Skeletal muscle satellite cell (primary cell): ENCODE data around the gene JMY. TPM values are rescaled to one million over a fixed set of nuclear protein-coding genes. Genes with fewer than 3 reads are reported as not detected.

Experiments
- H3K27me3 ChIP-seq: 2 replicates; pipeline ENCODE4 v1.7.0; 2013; ENCODE audit warnings: low read length; ENCODE audit not compliant: control insufficient read depth, insufficient read depth
- H3K36me3 ChIP-seq: 2 replicates; pipeline ENCODE4 v1.7.0; 2013; ENCODE audit warnings: mild to moderate bottlenecking, control low read depth, low read length; ENCODE audit not compliant: insufficient read depth
- H3K4me1 ChIP-seq: 2 replicates; pipeline ENCODE4 v1.7.0; 2013; ENCODE audit warnings: low read length; ENCODE audit not compliant: control insufficient read depth, insufficient read depth
- H3K4me2 ChIP-seq: 2 replicates; pipeline ENCODE4 v1.7.0; 2013; ENCODE audit warnings: mild to moderate bottlenecking, low read length
- H3K4me3 ChIP-seq: 2 replicates; pipeline ENCODE4 v1.7.0; 2013; ENCODE audit warnings: low read length
- H3K9ac ChIP-seq: 2 replicates; pipeline ENCODE4 v1.7.0; 2013; ENCODE audit warnings: mild to moderate bottlenecking, low read depth, low read length, moderate library complexity
- H3K9me3 ChIP-seq: replicated peaks from 2 replicates; pipeline ENCODE4 v1.7.0; 2013; ENCODE audit warnings: mild to moderate bottlenecking, control low read depth, low read length
- total RNA-seq: library from RNA; depleted of rRNA; stranded (reverse); fragments of >200 nt; gene quantifications from 2 replicates; pipeline ENCODE4 v1.2.3, GENCODE V29; 2012; rRNA removed

Gene JMY
- 5.2 and 6.6 TPM in 2 replicates for total RNA-seq

GRCh38 chr5:79235634-79236361, at the start of gene JMY:
TSS of gene JMY (plus strand) at chr5:79236131. CDS start at chr5:79236651, 520 bp downstream.
- H3K36me3 ChIP-seq = no peaks in the 10 kb centered on the region
- peak within 1 kb of the TSS; percentile 100 for H3K4me2 ChIP-seq
- peak within 1 kb of the TSS; percentile 92 for H3K4me3 ChIP-seq
- H3K27me3 ChIP-seq = no peaks in the 10 kb centered on the region
- no peaks in the 10 kb centered on the region for H3K9me3 ChIP-seq
- peak within 1 kb of the TSS; percentile 84 for H3K9ac ChIP-seq
- peaks cover 11% of the 10 kb centered on the region for H3K4me1 ChIP-seq

GRCh38 chr5:79186455-79186854, 49.5 kb upstream of the JMY start:
- no peaks in the 10 kb centered on the region for H3K4me1 ChIP-seq
- H3K36me3 ChIP-seq = no peaks in the 10 kb centered on the region
- H3K4me2 ChIP-seq = no peak overlapping the region
- H3K9ac ChIP-seq = no peak overlapping the region
- no peaks in the 10 kb centered on the region for H3K9me3 ChIP-seq
- no peaks in the 10 kb centered on the region for H3K27me3 ChIP-seq
- H3K4me3 ChIP-seq = no peak overlapping the region

- Histone ChIP-seq H3K4me2 (no peak overlapping the region), H3K27me3 (no peaks in the 10 kb centered on the region), H3K9ac (no peak overlapping the region), H3K36me3 (no peaks in the 10 kb centered on the region), H3K4me1 (no peaks in the 10 kb centered on the region), H3K4me3 (no peak overlapping the region), H3K9me3 (no peaks in the 10 kb centered on the region)
Observed at GRCh38 chr5:79189439-79190234, 46.3 kb upstream of the JMY start.

- Histone ChIP-seq H3K9ac (no peak overlapping the region), H3K36me3 (no peaks in the 10 kb centered on the region), H3K4me1 (no peaks in the 10 kb centered on the region), H3K4me3 (no peak overlapping the region), H3K4me2 (no peak overlapping the region), H3K9me3 (no peaks in the 10 kb centered on the region), H3K27me3 (no peaks in the 10 kb centered on the region)
Observed at GRCh38 chr5:79190235-79190529, 45.7 kb upstream of the JMY start.

- H3K9me3 ChIP-seq = no peaks in the 10 kb centered on the region
- H3K27me3 ChIP-seq = no peaks in the 10 kb centered on the region
- no peaks in the 10 kb centered on the region for H3K36me3 ChIP-seq
- H3K9ac ChIP-seq = no peak overlapping the region
- H3K4me1 ChIP-seq = no peaks in the 10 kb centered on the region
- H3K4me3 ChIP-seq = no peak overlapping the region
- H3K4me2 ChIP-seq = no peak overlapping the region
Observed at GRCh38 chr5:79191457-79191856, 44.5 kb upstream of the JMY start.

- Histone ChIP-seq H3K4me1 (no peaks in the 10 kb centered on the region), H3K9me3 (no peaks in the 10 kb centered on the region), H3K36me3 (no peaks in the 10 kb centered on the region), H3K4me2 (no peak overlapping the region), H3K27me3 (no peaks in the 10 kb centered on the region), H3K4me3 (no peak overlapping the region), H3K9ac (no peak overlapping the region)
Observed at GRCh38 chr5:79193643-79194042, 42.3 kb upstream of the JMY start.

- Histone ChIP-seq H3K9ac (no peak overlapping the region), H3K27me3 (no peaks in the 10 kb centered on the region), H3K9me3 (no peaks in the 10 kb centered on the region), H3K4me3 (no peak overlapping the region), H3K4me1 (peaks cover 8% of the 10 kb centered on the region), H3K4me2 (no peak overlapping the region), H3K36me3 (no peaks in the 10 kb centered on the region)
Observed at GRCh38 chr5:79200573-79201183, 35.3 kb upstream of the JMY start.

- H3K4me1 ChIP-seq = peaks cover 8% of the 10 kb centered on the region
- no peak overlapping the region for H3K9ac ChIP-seq
- H3K4me2 ChIP-seq = no peak overlapping the region
- no peaks in the 10 kb centered on the region for H3K9me3 ChIP-seq
- H3K36me3 ChIP-seq = no peaks in the 10 kb centered on the region
- H3K27me3 ChIP-seq = no peaks in the 10 kb centered on the region
- no peak overlapping the region for H3K4me3 ChIP-seq
Observed at GRCh38 chr5:79201206-79201605, 34.7 kb upstream of the JMY start.

- no peak overlapping the region for H3K9ac ChIP-seq
- H3K36me3 ChIP-seq = no peaks in the 10 kb centered on the region
- H3K27me3 ChIP-seq = no peaks in the 10 kb centered on the region
- peaks cover 8% of the 10 kb centered on the region for H3K4me1 ChIP-seq
- H3K9me3 ChIP-seq = no peaks in the 10 kb centered on the region
- peak overlapping the region; percentile 9 for H3K4me2 ChIP-seq
- H3K4me3 ChIP-seq = no peak overlapping the region
Observed at GRCh38 chr5:79202076-79202475, 33.9 kb upstream of the JMY start.

- Histone ChIP-seq H3K9me3 (no peaks in the 10 kb centered on the region), H3K27me3 (no peaks in the 10 kb centered on the region), H3K36me3 (no peaks in the 10 kb centered on the region), H3K4me1 (peaks cover 8% of the 10 kb centered on the region), H3K4me3 (no peak overlapping the region), H3K9ac (no peak overlapping the region), H3K4me2 (no peak overlapping the region)
Observed at GRCh38 chr5:79205965-79206364, 30.0 kb upstream of the JMY start.

GRCh38 chr5:79206541-79206940, 29.4 kb upstream of the JMY start:
- H3K4me1 ChIP-seq = peaks cover 8% of the 10 kb centered on the region
- no peak overlapping the region for H3K9ac ChIP-seq
- no peak overlapping the region for H3K4me2 ChIP-seq
- H3K9me3 ChIP-seq = no peaks in the 10 kb centered on the region
- no peaks in the 10 kb centered on the region for H3K36me3 ChIP-seq
- no peak overlapping the region for H3K4me3 ChIP-seq
- no peaks in the 10 kb centered on the region for H3K27me3 ChIP-seq
